ENCODE data around the gene RPRD1B. TPM values are rescaled to one million over a fixed set of nuclear protein-coding genes. Genes with fewer than 3 reads are reported as not detected.

Gene RPRD1B
- total RNA-seq, 1 donor from 2014 or later = 37.7 TPM

DNA sequence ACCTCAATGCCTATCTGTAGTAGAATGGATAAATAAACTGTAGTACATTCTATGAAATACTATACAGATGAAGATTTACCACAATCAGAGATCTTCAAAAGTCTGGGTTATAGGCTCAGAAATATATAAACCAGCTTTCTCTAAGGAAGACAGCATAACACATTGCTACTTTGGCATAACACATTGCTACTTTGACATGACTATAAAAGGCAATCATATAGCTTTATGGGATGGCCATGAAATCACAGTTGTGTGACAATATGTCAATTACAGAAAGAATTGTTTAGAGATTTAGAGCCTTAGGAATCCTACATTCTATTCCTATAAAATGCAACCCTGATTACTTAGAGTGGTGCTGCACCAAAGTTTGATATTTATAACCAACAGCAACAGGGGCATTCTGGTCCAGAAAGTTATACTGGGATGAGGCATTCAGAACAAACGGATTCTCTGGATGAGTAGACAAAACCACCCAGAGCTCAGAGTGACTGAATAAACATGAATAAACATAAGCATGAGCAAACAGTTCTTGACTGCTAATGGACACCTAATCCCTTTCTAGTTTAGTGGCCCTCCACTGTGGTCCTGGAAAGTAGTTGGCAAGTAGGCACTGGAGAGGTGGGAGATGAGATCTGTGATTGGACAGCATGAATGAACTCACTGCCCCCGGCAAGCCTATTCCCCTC lies 12.3 kb upstream of the RPRD1B start:
- Histone ChIP-seq H3K9me3 (ENCODE audit: low read depth) (peaks cover 18% of the 10 kb centered on the region), H3K4me3 (no peak overlapping the region), H3K27ac (no peak overlapping the region), H3K79me2 (ENCODE audit: low read depth) (peaks cover 100% of the 10 kb centered on the region), H4K20me1 (ENCODE audit: low read depth) (peaks cover 20% of the 10 kb centered on the region), H3K27me3 (no peaks in the 10 kb centered on the region), H3F3A (ENCODE audit: low read depth) (no peaks in the 10 kb centered on the region), H2AFZ (replicated peaks) (no peak overlapping the region), H3K4me1 (no peaks in the 10 kb centered on the region), H3K36me3 (peaks cover 31% of the 10 kb centered on the region), H3K9ac (no peak overlapping the region), H3K4me2 (no peak overlapping the region)
- no peaks in the 10 kb centered on the region for H3K27me3 Mint-ChIP-seq (ENCODE audit: insufficient read depth, low read depth)
- no peak overlapping the region for H3K27ac Mint-ChIP-seq
- no peak for DNase-seq (ENCODE audit: low spot score)
- H3K4me3 Mint-ChIP-seq = no peak overlapping the region
- no peaks in the 10 kb centered on the region for H3K4me1 Mint-ChIP-seq
- TF ChIP-seq, protein P1, sequence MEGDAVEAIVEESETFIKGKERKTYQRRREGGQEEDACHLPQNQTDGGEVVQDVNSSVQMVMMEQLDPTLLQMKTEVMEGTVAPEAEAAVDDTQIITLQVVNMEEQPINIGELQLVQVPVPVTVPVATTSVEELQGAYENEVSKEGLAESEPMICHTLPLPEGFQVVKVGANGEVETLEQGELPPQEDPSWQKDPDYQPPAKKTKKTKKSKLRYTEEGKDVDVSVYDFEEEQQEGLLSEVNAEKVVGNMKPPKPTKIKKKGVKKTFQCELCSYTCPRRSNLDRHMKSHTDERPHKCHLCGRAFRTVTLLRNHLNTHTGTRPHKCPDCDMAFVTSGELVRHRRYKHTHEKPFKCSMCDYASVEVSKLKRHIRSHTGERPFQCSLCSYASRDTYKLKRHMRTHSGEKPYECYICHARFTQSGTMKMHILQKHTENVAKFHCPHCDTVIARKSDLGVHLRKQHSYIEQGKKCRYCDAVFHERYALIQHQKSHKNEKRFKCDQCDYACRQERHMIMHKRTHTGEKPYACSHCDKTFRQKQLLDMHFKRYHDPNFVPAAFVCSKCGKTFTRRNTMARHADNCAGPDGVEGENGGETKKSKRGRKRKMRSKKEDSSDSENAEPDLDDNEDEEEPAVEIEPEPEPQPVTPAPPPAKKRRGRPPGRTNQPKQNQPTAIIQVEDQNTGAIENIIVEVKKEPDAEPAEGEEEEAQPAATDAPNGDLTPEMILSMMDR (IDR thresholded peaks at IDR 0.05) = no peak
- TF ChIP-seq EZH2 (IDR thresholded peaks at IDR 0.05) (no peak), EZH2phosphoT487 (IDR thresholded peaks at IDR 0.05) (no peak)
- H3K36me3 Mint-ChIP-seq = peaks cover 42% of the 10 kb centered on the region
- peaks cover 20% of the 10 kb centered on the region for H3K9me3 Mint-ChIP-seq

DNA sequence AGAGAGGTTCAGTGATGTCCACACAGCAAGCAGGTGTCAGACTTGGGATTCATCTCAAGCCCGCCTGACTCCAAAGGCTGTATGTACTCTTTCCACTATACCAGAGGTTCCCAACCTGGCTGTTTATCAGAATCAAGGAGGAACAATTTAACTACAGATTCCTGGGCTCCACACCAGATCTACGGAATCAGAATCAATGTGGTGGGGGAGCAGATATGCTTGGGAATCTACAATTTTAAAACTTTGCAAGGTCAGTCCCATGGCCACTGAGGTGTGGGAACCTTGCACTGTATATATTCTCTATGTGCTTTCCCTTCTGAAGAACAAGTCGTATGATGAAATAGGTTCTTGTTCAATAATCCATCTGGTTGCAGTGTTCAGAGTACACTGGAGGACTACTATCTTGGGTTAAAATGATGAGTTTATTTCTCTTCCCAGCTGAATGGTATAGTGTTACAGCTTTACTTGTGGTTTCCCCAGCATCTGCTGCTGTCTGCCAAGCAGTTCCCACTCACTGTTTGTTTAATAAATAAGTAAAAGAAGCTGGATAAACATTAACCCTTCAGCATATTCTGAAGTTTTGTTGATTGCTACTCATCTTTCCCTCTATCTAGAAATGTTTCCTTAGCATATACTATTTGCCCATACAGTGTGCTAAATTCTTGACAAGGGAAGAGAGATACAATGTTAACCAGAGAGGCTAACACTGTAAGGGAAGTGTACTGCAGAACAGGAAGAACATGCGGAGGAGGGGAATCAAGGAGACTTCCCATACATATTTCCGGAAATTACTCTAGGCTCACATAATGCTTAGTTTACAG lies 10.2 kb upstream of the RPRD1B start:
- TF ChIP-seq EZH2 (IDR thresholded peaks at IDR 0.05) (no peak), EZH2phosphoT487 (IDR thresholded peaks at IDR 0.05) (no peak)
- TF ChIP-seq, protein P1 (IDR thresholded peaks at IDR 0.05) = no peak
- Histone ChIP-seq H4K20me1 (ENCODE audit: low read depth) (peaks cover 27% of the 10 kb centered on the region), H3K79me2 (ENCODE audit: low read depth) (peaks cover 100% of the 10 kb centered on the region), H3K9ac (no peak overlapping the region), H3F3A (ENCODE audit: low read depth) (no peaks in the 10 kb centered on the region), H3K4me3 (no peak overlapping the region), H3K9me3 (ENCODE audit: low read depth) (peaks cover 7% of the 10 kb centered on the region), H3K4me2 (no peak overlapping the region), H3K27me3 (no peaks in the 10 kb centered on the region), H3K27ac (no peak overlapping the region), H2AFZ (replicated peaks) (no peak overlapping the region), H3K36me3 (peaks cover 16% of the 10 kb centered on the region), H3K4me1 (no peaks in the 10 kb centered on the region)
- no peaks in the 10 kb centered on the region for H3K4me1 Mint-ChIP-seq
- H3K4me3 Mint-ChIP-seq = no peak overlapping the region
- H3K27me3 Mint-ChIP-seq (ENCODE audit: insufficient read depth, low read depth) = no peaks in the 10 kb centered on the region
- H3K36me3 Mint-ChIP-seq = peaks cover 35% of the 10 kb centered on the region
- H3K9me3 Mint-ChIP-seq = peaks cover 14% of the 10 kb centered on the region
- no peak for DNase-seq (ENCODE audit: low spot score)
- H3K27ac Mint-ChIP-seq = no peak overlapping the region

DNA sequence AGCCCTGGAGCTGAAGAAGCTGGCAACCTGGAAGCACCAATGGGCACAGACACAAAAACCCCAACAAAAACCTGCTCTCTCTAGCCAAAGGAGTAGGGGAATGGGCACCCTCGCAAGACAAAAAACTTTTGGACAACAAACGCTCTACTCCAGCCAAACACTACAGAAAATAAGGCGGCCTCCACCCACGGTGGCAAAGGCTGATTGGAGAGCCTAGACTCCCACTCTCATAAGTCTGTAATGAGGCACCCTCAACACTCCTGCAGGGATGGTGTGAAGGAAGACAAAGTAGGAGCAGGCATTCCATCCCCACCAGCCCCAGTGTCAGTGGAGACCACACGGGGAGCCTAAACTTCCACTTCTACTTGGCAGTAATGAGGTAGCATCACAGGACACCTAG lies 9.1 kb upstream of the RPRD1B start:
- Mint-ChIP-seq H3K27me3 (ENCODE audit: insufficient read depth, low read depth) (no peaks in the 10 kb centered on the region), H3K9me3 (peaks cover 13% of the 10 kb centered on the region), H3K4me3 (no peak overlapping the region), H3K36me3 (peaks cover 31% of the 10 kb centered on the region), H3K4me1 (no peaks in the 10 kb centered on the region), H3K27ac (no peak overlapping the region)
- peaks cover 5% of the 10 kb centered on the region for H3K36me3 ChIP-seq
- no peak overlapping the region for H3K4me3 ChIP-seq
- TF ChIP-seq EZH2phosphoT487 (IDR thresholded peaks at IDR 0.05) (no peak), EZH2 (IDR thresholded peaks at IDR 0.05) (no peak)
- TF ChIP-seq, protein P1 (IDR thresholded peaks at IDR 0.05) = no peak
- peaks cover 4% of the 10 kb centered on the region for H3K9me3 ChIP-seq (ENCODE audit: low read depth)
- H4K20me1 ChIP-seq (ENCODE audit: low read depth) = peaks cover 27% of the 10 kb centered on the region
- H3K27me3 ChIP-seq = no peaks in the 10 kb centered on the region
- DNase-seq (ENCODE audit: low spot score) = no peak
- H3K79me2 ChIP-seq (ENCODE audit: low read depth) = peaks cover 100% of the 10 kb centered on the region
- H3K27ac ChIP-seq = no peak overlapping the region
- H3K4me1 ChIP-seq = no peaks in the 10 kb centered on the region
- H3K4me2 ChIP-seq = no peak overlapping the region
- no peak overlapping the region for H2AFZ ChIP-seq (replicated peaks)
- H3K9ac ChIP-seq = no peak overlapping the region
- no peaks in the 10 kb centered on the region for H3F3A ChIP-seq (ENCODE audit: low read depth)
